CD4-positive, alpha-beta memory T cell (primary cell): Measurements from ENCODE around the gene CRY2. TPM values are rescaled to one million over a fixed set of nuclear protein-coding genes. Genes with fewer than 3 reads are reported as not detected.

Experiments
- CTCF ChIA-PET: fragments of 350-600 bp; sonication (Branson Sonifier 250); formaldehyde crosslinking; loops from one replicate; lab custom pipeline; 2021; ENCODE audit warnings: inconsistent platforms; ENCODE audit not compliant: partially characterized antibody; lab: Charles Lee
- POLR2A ChIA-PET: fragments of 350-600 bp; sonication (Branson Sonifier 250); formaldehyde crosslinking; loops from one replicate; lab custom pipeline; 2021; ENCODE audit not compliant: partially characterized antibody; lab: Charles Lee
- DNase-seq, 5 donors: peaks; one replicate each; pipeline versions ENCODE4 v3.0.0 to v3.0.0-alpha.2; 2020 to 2022; ENCODE audit warnings: mixed read lengths in 1 of 5
- H3K27ac ChIP-seq: one replicate; pipeline ENCODE4 v1.7.0; 2013; ENCODE audit warnings: low read depth, low read length
- H3K27me3 ChIP-seq: 2 replicates; pipeline ENCODE4 v1.7.0; 2013; ENCODE audit warnings: mild to moderate bottlenecking, low read length, moderate library complexity; ENCODE audit not compliant: insufficient read depth
- H3K36me3 ChIP-seq: 2 replicates; pipeline ENCODE4 v1.7.0; 2013; ENCODE audit warnings: mild to moderate bottlenecking, low read length, moderate library complexity; ENCODE audit not compliant: insufficient read depth
- H3K4me1 ChIP-seq: 2 replicates; pipeline ENCODE4 v1.7.0; 2013; ENCODE audit warnings: mild to moderate bottlenecking, low read length, moderate library complexity; ENCODE audit not compliant: insufficient read depth
- H3K4me3 ChIP-seq, 2 donors: one replicate each; pipeline ENCODE4 v1.7.0; 2013; ENCODE audit warnings: low read length in 2 of 2, mild to moderate bottlenecking in 1 of 2
- H3K9me3 ChIP-seq, 2 donors: one replicate each; pipeline ENCODE4 v1.7.0; 2013; ENCODE audit warnings: low read length in 2 of 2, control low read depth in 1 of 2; ENCODE audit not compliant: control insufficient read depth in 1 of 2
- H3K27ac Mint-ChIP-seq, 7 donors: one replicate each; pipeline ENCODE4 v1.8.0; 2020 to 2021; ENCODE audit warnings: mixed read lengths in 7 of 7, mild to moderate bottlenecking in 6 of 7, inconsistent platforms in 3 of 7, moderate library complexity in 3 of 7
- H3K27me3 Mint-ChIP-seq, 2 donors: one replicate each; pipeline ENCODE4 v1.8.0; 2020 to 2021; ENCODE audit warnings: mixed read lengths in 2 of 2
- H3K36me3 Mint-ChIP-seq, 2 donors: one replicate each; pipeline ENCODE4 v1.8.0; 2020 to 2021; ENCODE audit warnings: mixed read lengths in 2 of 2, inconsistent platforms in 1 of 2, mild to moderate bottlenecking in 1 of 2
- H3K4me1 Mint-ChIP-seq, 4 donors: one replicate each; pipeline ENCODE4 v1.8.0; 2020 to 2021; ENCODE audit warnings: mixed read lengths in 4 of 4, mild to moderate bottlenecking in 1 of 4
- H3K4me3 Mint-ChIP-seq, 8 donors: one replicate each; pipeline ENCODE4 v1.8.0; 2020 to 2021; ENCODE audit warnings: mixed read lengths in 8 of 8, mild to moderate bottlenecking in 7 of 8, moderate library complexity in 6 of 8, inconsistent platforms in 3 of 8
- H3K9me3 Mint-ChIP-seq, 8 donors: one replicate each; pipeline ENCODE4 v1.8.0; 2020 to 2021; ENCODE audit warnings: mixed read lengths in 8 of 8, mild to moderate bottlenecking in 5 of 8, inconsistent platforms in 3 of 8, moderate library complexity in 1 of 8
- intact Hi-C: fragments of 100-400 bp; cut with micrococcal nuclease; formaldehyde crosslinking; loops from one replicate; pipeline ENCODE4 v1.15.1; 2023
- polyA plus RNA-seq, 2 donors: library from polyadenylated mRNA; unstranded; fragments of 300-500 nt; fragmentation: Illumina TruSeq; gene quantifications; one replicate each; pipeline ENCODE4 v1.2.3, GENCODE V29; 2021
- total RNA-seq, 2 experiments: library from RNA; stranded (reverse); gene quantifications; one replicate each; pipeline ENCODE4 v1.2.3, GENCODE V29; 2021

The CRY2 gene
- total and polyA plus RNA-seq, 4 experiments from 2014 or later, result 22.6 to 67.4 (median 47.4) TPM

GRCh38 chr11:45812581-45813548 lies 34.4 kb upstream of the CRY2 start:
- no peak overlapping the region for H3K4me3 Mint-ChIP-seq
- H3K9me3 Mint-ChIP-seq, result peaks cover 0 to 2% (median 0%) of the 10 kb centered on the region in 8 donors
- no peak overlapping the region for H3K4me3 ChIP-seq
- H3K9me3 ChIP-seq, result no peaks in the 10 kb centered on the region
- H3K27me3 ChIP-seq, result no peaks in the 10 kb centered on the region
- peaks cover 23% of the 10 kb centered on the region for H3K4me1 ChIP-seq
- peaks cover 16 to 36% (median 27%) of the 10 kb centered on the region in 4 donors for H3K4me1 Mint-ChIP-seq
- intact Hi-C loops, result no loop called here
- no peaks in the 10 kb centered on the region for H3K27me3 Mint-ChIP-seq
- H3K27ac Mint-ChIP-seq, result peak overlapping the region in 6 of 7 donors; percentile 18 to 76 (median 52)
- H3K36me3 Mint-ChIP-seq, result peaks cover 15 to 38% of the 10 kb centered on the region in 2 donors
- POLR2A ChIA-PET, result no interaction called here
- CTCF ChIA-PET, result interaction anchor here (1.6 to 3.3 kb wide), 2 partner anchors 29 to 42 kb away, joined by 6 to 12 read pairs; no protein-coding TSS in a partner anchor
- H3K27ac ChIP-seq, result no peak overlapping the region
- no peak for DNase-seq
- H3K36me3 ChIP-seq, result peaks cover 20% of the 10 kb centered on the region

- Mint-ChIP-seq H3K4me1 (peaks cover 1 to 9% (median 2%) of the 10 kb centered on the region in 4 donors), H3K4me3 (no peak overlapping the region), H3K36me3 (peaks cover 4 to 14% of the 10 kb centered on the region in 2 donors), H3K27me3 (no peaks in the 10 kb centered on the region), H3K27ac (peak overlapping the region in 2 of 7 donors; percentile 57 to 66), H3K9me3 (peaks cover 0 to 2% (median 0%) of the 10 kb centered on the region in 8 donors)
- ChIA-PET POLR2A (interaction anchor here (1.2 to 1.6 kb wide), 3 partner anchors 10 to 31 kb away, joined by 3 to 5 read pairs (median 3); partner anchors contain the start of gene CRY2), CTCF (interaction anchor here (2.3 kb wide), 1 partner anchor 44 kb away, joined by 6 read pairs; no protein-coding TSS in a partner anchor)
- Histone ChIP-seq H3K9me3 (no peaks in the 10 kb centered on the region), H3K36me3 (peaks cover 14% of the 10 kb centered on the region), H3K4me1 (no peaks in the 10 kb centered on the region), H3K27ac (no peak overlapping the region), H3K4me3 (no peak overlapping the region), H3K27me3 (no peaks in the 10 kb centered on the region)
- intact Hi-C loops, result no loop called here
- DNase-seq, result no peak
Observed at GRCh38 chr11:45815747-45816146, 31.5 kb upstream of the CRY2 start.

GRCh38 chr11:45816614-45817013 lies 30.7 kb upstream of the CRY2 start:
- H3K27ac ChIP-seq, result no peak overlapping the region
- H3K9me3 Mint-ChIP-seq, result peaks cover 0 to 2% (median 0%) of the 10 kb centered on the region in 8 donors
- H3K9me3 ChIP-seq, result no peaks in the 10 kb centered on the region
- H3K4me1 ChIP-seq, result no peaks in the 10 kb centered on the region
- peaks cover 0 to 7% of the 10 kb centered on the region in 2 donors for H3K36me3 Mint-ChIP-seq
- peak overlapping the region in 1 of 7 donors; percentile 31 for H3K27ac Mint-ChIP-seq
- POLR2A ChIA-PET, result interaction anchor here (1.2 kb wide), 2 partner anchors 11 to 12 kb away, joined by 3 to 5 read pairs; no protein-coding TSS in a partner anchor
- H3K27me3 Mint-ChIP-seq, result no peaks in the 10 kb centered on the region
- H3K4me1 Mint-ChIP-seq, result peaks cover 0 to 8% (median under 1%) of the 10 kb centered on the region in 4 donors
- intact Hi-C loops, result no loop called here
- H3K4me3 ChIP-seq, result no peak overlapping the region
- peaks cover 5% of the 10 kb centered on the region for H3K36me3 ChIP-seq
- no peaks in the 10 kb centered on the region for H3K27me3 ChIP-seq
- CTCF ChIA-PET, result interaction anchor here (2.3 kb wide), 1 partner anchor 45 kb away, joined by 6 read pairs; no protein-coding TSS in a partner anchor
- DNase-seq, result no peak
- H3K4me3 Mint-ChIP-seq, result no peak overlapping the region

GRCh38 chr11:45817191-45817590 lies 30.1 kb upstream of the CRY2 start:
- Histone ChIP-seq H3K27ac (no peak overlapping the region), H3K4me1 (no peaks in the 10 kb centered on the region), H3K9me3 (no peaks in the 10 kb centered on the region), H3K36me3 (no peaks in the 10 kb centered on the region), H3K4me3 (no peak overlapping the region), H3K27me3 (no peaks in the 10 kb centered on the region)
- peak overlapping the region in 1 of 7 donors; percentile 19 for H3K27ac Mint-ChIP-seq
- ChIA-PET POLR2A (interaction anchor here (1.2 kb wide), 1 partner anchor 11 kb away, joined by 5 read pairs; no protein-coding TSS in a partner anchor), CTCF (interaction anchor here (2.3 kb wide), 1 partner anchor 46 kb away, joined by 6 read pairs; no protein-coding TSS in a partner anchor)
- H3K9me3 Mint-ChIP-seq, result peaks cover 0 to 2% (median 0%) of the 10 kb centered on the region in 8 donors
- peaks cover 0 to 2% of the 10 kb centered on the region in 2 donors for H3K36me3 Mint-ChIP-seq
- no peak overlapping the region for H3K4me3 Mint-ChIP-seq
- intact Hi-C loops, result no loop called here
- H3K4me1 Mint-ChIP-seq, result peaks cover 0 to 8% (median under 1%) of the 10 kb centered on the region in 4 donors
- H3K27me3 Mint-ChIP-seq, result no peaks in the 10 kb centered on the region
- no peak for DNase-seq

- Histone ChIP-seq H3K27ac (no peak overlapping the region), H3K4me1 (no peaks in the 10 kb centered on the region), H3K36me3 (no peaks in the 10 kb centered on the region), H3K27me3 (no peaks in the 10 kb centered on the region), H3K9me3 (no peaks in the 10 kb centered on the region), H3K4me3 (no peak overlapping the region)
- DNase-seq, result no peak
- intact Hi-C loops, result no loop called here
- no peaks in the 10 kb centered on the region for H3K27me3 Mint-ChIP-seq
- no peaks in the 10 kb centered on the region for H3K4me1 Mint-ChIP-seq
- no peak overlapping the region for H3K4me3 Mint-ChIP-seq
- no peaks in the 10 kb centered on the region for H3K36me3 Mint-ChIP-seq
- H3K27ac Mint-ChIP-seq, result no peak overlapping the region
- POLR2A ChIA-PET, result no interaction called here
- CTCF ChIA-PET, result interaction anchor here (1.8 kb wide), 1 partner anchor 47 kb away, joined by 6 read pairs; no protein-coding TSS in a partner anchor
- H3K9me3 Mint-ChIP-seq, result peaks cover 0 to 2% (median 0%) of the 10 kb centered on the region in 8 donors
Observed at GRCh38 chr11:45818961-45819605, 28.2 kb upstream of the CRY2 start.

GRCh38 chr11:45820211-45820857 lies 26.9 kb upstream of the CRY2 start:
- peaks cover 0 to 2% (median 0%) of the 10 kb centered on the region in 8 donors for H3K9me3 Mint-ChIP-seq
- no peaks in the 10 kb centered on the region for H3K36me3 ChIP-seq
- CTCF ChIA-PET, result interaction anchor here (1.8 kb wide), 1 partner anchor 48 kb away, joined by 6 read pairs; no protein-coding TSS in a partner anchor
- no peaks in the 10 kb centered on the region for H3K9me3 ChIP-seq
- DNase-seq, result no peak
- intact Hi-C loops, result no loop called here
- POLR2A ChIA-PET, result no interaction called here
- no peaks in the 10 kb centered on the region for H3K4me1 ChIP-seq
- no peaks in the 10 kb centered on the region for H3K36me3 Mint-ChIP-seq
- no peak overlapping the region for H3K27ac ChIP-seq
- H3K27me3 Mint-ChIP-seq, result peaks cover 0 to 3% of the 10 kb centered on the region in 2 donors
- H3K4me3 ChIP-seq, result no peak overlapping the region
- no peaks in the 10 kb centered on the region for H3K4me1 Mint-ChIP-seq
- no peak overlapping the region for H3K27ac Mint-ChIP-seq
- no peak overlapping the region for H3K4me3 Mint-ChIP-seq
- H3K27me3 ChIP-seq, result no peaks in the 10 kb centered on the region
